ENCODE results near the gene TSR3.

- TF ChIP-seq, protein P1, sequence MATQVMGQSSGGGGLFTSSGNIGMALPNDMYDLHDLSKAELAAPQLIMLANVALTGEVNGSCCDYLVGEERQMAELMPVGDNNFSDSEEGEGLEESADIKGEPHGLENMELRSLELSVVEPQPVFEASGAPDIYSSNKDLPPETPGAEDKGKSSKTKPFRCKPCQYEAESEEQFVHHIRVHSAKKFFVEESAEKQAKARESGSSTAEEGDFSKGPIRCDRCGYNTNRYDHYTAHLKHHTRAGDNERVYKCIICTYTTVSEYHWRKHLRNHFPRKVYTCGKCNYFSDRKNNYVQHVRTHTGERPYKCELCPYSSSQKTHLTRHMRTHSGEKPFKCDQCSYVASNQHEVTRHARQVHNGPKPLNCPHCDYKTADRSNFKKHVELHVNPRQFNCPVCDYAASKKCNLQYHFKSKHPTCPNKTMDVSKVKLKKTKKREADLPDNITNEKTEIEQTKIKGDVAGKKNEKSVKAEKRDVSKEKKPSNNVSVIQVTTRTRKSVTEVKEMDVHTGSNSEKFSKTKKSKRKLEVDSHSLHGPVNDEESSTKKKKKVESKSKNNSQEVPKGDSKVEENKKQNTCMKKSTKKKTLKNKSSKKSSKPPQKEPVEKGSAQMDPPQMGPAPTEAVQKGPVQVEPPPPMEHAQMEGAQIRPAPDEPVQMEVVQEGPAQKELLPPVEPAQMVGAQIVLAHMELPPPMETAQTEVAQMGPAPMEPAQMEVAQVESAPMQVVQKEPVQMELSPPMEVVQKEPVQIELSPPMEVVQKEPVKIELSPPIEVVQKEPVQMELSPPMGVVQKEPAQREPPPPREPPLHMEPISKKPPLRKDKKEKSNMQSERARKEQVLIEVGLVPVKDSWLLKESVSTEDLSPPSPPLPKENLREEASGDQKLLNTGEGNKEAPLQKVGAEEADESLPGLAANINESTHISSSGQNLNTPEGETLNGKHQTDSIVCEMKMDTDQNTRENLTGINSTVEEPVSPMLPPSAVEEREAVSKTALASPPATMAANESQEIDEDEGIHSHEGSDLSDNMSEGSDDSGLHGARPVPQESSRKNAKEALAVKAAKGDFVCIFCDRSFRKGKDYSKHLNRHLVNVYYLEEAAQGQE (IDR thresholded peaks at IDR 0.05; ENCODE audit: low read depth), result no peak
- no peak for TF ChIP-seq TAF1 (IDR thresholded peaks at IDR 0.05; ENCODE audit: low read depth)
- TF ChIP-seq TCF12 (IDR thresholded peaks at IDR 0.05; ENCODE audit: low read depth), result no peak
- no peak for TF ChIP-seq EP300 (IDR thresholded peaks at IDR 0.05; ENCODE audit: borderline replicate concordance)
- no peak for TF ChIP-seq YY1 (IDR thresholded peaks at IDR 0.05; ENCODE audit: low read depth)
- TF ChIP-seq RAD21 (IDR thresholded peaks at IDR 0.05; ENCODE audit: low read depth), result no peak
- TF ChIP-seq EGR1 (IDR thresholded peaks at IDR 0.05), result no peak
- no peak for TF ChIP-seq USF1 (IDR thresholded peaks at IDR 0.05)
- TF ChIP-seq, protein P2, sequence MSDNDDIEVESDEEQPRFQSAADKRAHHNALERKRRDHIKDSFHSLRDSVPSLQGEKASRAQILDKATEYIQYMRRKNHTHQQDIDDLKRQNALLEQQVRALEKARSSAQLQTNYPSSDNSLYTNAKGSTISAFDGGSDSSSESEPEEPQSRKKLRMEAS (IDR thresholded peaks at IDR 0.05), result no peak
- TF ChIP-seq CEBPB (IDR thresholded peaks at IDR 0.05), result no peak
- no peak for TF ChIP-seq ZBTB7A (IDR thresholded peaks at IDR 0.05; ENCODE audit: low read depth)
- TF ChIP-seq TEAD4 (IDR thresholded peaks at IDR 0.05), result no peak
Measured at GRCh38 chr16:1395444-1396031, 43.9 kb upstream of the TSR3 start.

Measured in Ishikawa (cell line).